ENCODE measurements around the gene PTCD1.

Gene PTCD1

GRCh38 chr7:99438573-99439480 lies at the start of gene PTCD1, which contains the start of gene CPSF4:
Gene PTCD1, minus strand, starts transcription at chr7:99438798. Its CDS starts 3,556 bp downstream, at chr7:99435242.
Gene CPSF4, plus strand, starts transcription at chr7:99438943. Its CDS starts 140 bp downstream, at chr7:99439083.
- peak; percentile 78 to 89 (median 82) for DNase-seq

GRCh38 chr7:99485094-99485493 lies 46.5 kb upstream of the PTCD1 start:
- no peak for DNase-seq

- no peak for DNase-seq
These were observed 40.2 kb upstream of the PTCD1 start for GRCh38 chr7:99478464-99479440.

GRCh38 chr7:99476107-99476506 lies 37.5 kb upstream of the PTCD1 start:
- DNase-seq = no peak

- DNase-seq = no peak
These were observed 34.7 kb upstream of the PTCD1 start for GRCh38 chr7:99473315-99473596.

- peak; percentile 92 to 96 (median 94) for DNase-seq
These were observed 34.1 kb upstream of the PTCD1 start, which contains the start of gene ZNF789 for GRCh38 chr7:99472561-99473314. Gene ZNF789, plus strand, starts transcription at chr7:99472890. Its CDS starts 3,567 bp downstream, at chr7:99476457.

GRCh38 chr7:99469381-99470065 lies 30.9 kb upstream of the PTCD1 start:
- DNase-seq = no peak

- no peak for DNase-seq
These were observed 29.8 kb upstream of the PTCD1 start for GRCh38 chr7:99468336-99468918.

- no peak for DNase-seq
These were observed 26.8 kb upstream of the PTCD1 start for GRCh38 chr7:99465421-99465768.

GRCh38 chr7:99461221-99461620 lies 22.6 kb upstream of the PTCD1 start:
- no peak for DNase-seq

- DNase-seq = no peak
These were observed 22.1 kb upstream of the PTCD1 start for GRCh38 chr7:99460651-99461050.

GRCh38 chr7:99459087-99459486 lies 20.5 kb upstream of the PTCD1 start:
- DNase-seq = no peak

- no peak for DNase-seq
These were observed 19.3 kb upstream of the PTCD1 start for GRCh38 chr7:99457650-99458493.

- DNase-seq = no peak
These were observed 18.6 kb upstream of the PTCD1 start for GRCh38 chr7:99457050-99457649.

GRCh38 chr7:99456288-99456687 lies 17.7 kb upstream of the PTCD1 start:
- no peak for DNase-seq

GRCh38 chr7:99455874-99456273 lies 17.3 kb upstream of the PTCD1 start:
- DNase-seq = no peak

- no peak for DNase-seq
These were observed 14.5 kb upstream of the PTCD1 start for GRCh38 chr7:99453105-99453504.

- no peak for DNase-seq
These were observed 13.9 kb upstream of the PTCD1 start for GRCh38 chr7:99452541-99452940.

- DNase-seq = no peak
These were observed 13.3 kb upstream of the PTCD1 start for GRCh38 chr7:99451936-99452335.

GRCh38 chr7:99449326-99449725 lies 10.7 kb upstream of the PTCD1 start:
- no peak for DNase-seq
